ENCODE data around the gene RNF10.

RNF10 gene

GRCh38 chr12:120536064-120536791 lies 2.1 kb downstream of the RNF10 start:
- TF ChIP-seq, protein P1, sequence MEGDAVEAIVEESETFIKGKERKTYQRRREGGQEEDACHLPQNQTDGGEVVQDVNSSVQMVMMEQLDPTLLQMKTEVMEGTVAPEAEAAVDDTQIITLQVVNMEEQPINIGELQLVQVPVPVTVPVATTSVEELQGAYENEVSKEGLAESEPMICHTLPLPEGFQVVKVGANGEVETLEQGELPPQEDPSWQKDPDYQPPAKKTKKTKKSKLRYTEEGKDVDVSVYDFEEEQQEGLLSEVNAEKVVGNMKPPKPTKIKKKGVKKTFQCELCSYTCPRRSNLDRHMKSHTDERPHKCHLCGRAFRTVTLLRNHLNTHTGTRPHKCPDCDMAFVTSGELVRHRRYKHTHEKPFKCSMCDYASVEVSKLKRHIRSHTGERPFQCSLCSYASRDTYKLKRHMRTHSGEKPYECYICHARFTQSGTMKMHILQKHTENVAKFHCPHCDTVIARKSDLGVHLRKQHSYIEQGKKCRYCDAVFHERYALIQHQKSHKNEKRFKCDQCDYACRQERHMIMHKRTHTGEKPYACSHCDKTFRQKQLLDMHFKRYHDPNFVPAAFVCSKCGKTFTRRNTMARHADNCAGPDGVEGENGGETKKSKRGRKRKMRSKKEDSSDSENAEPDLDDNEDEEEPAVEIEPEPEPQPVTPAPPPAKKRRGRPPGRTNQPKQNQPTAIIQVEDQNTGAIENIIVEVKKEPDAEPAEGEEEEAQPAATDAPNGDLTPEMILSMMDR (IDR thresholded peaks at IDR 0.05): no peak

- TF ChIP-seq, protein P1 (IDR thresholded peaks at IDR 0.05): no peak
These were observed 3.7 kb downstream of the RNF10 start for GRCh38 chr12:120537856-120538220.

- TF ChIP-seq, protein P1 (IDR thresholded peaks at IDR 0.05): no peak
These were observed 4.4 kb downstream of the RNF10 start for GRCh38 chr12:120538281-120539156.

DNA sequence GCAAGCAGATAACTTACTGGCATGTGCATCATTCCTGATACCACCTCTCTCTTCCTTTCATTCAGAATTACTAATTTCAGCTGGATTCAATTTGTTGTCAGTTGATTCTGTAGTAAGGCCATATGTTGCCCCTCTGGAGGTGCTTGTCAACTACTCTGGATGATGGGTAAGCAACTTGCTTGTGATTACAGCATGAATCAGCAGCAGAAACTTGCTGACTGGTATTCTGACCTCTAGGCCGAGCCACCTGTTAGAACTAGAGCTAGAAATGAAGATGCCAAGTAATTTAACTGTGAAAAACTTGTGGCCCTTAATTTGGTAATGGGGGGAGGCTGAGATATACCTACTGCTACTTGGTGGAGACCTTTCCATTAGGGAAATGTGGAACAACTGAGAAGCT lies 5.1 kb downstream of the RNF10 start:
- TF ChIP-seq, protein P1 (IDR thresholded peaks at IDR 0.05): no peak

DNA sequence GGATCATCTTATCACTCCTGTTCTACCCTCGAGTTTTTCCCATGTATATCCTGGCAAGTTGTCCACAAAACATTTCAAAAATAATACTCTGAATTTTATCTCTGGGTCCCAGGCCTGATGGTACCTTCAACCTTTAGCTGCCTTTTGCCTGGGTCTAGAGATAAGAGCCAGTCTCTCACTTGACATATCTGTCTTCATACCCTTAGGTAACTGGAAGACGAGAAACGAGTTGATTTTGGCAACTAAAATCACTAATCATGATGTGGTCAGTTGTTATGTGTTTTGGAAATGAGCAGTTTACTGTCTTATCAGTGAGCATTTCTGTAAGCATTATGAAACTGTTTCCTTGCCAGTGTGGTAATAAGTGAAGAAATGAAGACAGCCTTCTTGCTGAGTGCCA lies 6.3 kb downstream of the RNF10 start:
- TF ChIP-seq, protein P1 (IDR thresholded peaks at IDR 0.05): no peak

DNA sequence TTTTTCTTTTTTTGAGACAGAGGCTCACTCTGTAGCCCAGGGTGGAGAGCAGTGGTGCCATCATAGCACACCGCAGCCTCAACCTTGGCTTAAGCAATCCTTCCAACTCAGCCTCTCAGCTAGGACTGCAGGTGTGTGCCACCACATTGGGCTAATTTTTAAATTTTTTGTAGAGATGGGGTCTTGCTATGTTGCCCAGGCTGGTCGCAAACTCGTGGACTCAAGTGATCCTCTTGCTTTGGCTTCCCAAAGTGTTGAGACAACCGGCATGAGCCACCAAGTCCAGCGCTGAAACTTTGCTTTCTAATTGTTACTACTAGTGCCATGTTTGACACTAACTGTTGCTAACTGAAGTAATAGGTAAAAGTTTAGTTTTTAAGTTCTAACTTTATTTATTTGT lies 8.0 kb downstream of the RNF10 start:
- TF ChIP-seq, protein P1 (IDR thresholded peaks at IDR 0.05): no peak

GRCh38 chr12:120544691-120545090 lies 10.5 kb downstream of the RNF10 start:
- TF ChIP-seq, protein P1 (IDR thresholded peaks at IDR 0.05): no peak
